K562 (cell line): Measurements from ENCODE around the gene GEMIN7. TPM values are rescaled to one million over a fixed set of nuclear protein-coding genes. Genes with fewer than 3 reads are reported as not detected.

Experiments used
- ATF7 ChIP-seq: fragments of 450-650 bp; IDR thresholded peaks from 2 replicates; pipeline ENCODE4 v1.7.1; 2014; ENCODE audit warnings: mild to moderate bottlenecking, moderate library complexity
- BACH1 ChIP-seq: fragments of 200-800 bp; sonication (Bioruptor generic); IDR thresholded peaks from 2 replicates; pipeline ENCODE4 v1.6.1; 2016; ENCODE audit warnings: missing genetic modification characterization, missing compliant biosample characterization
- BHLHE40 ChIP-seq: IDR thresholded peaks from 2 replicates; pipeline ENCODE4 v1.6.1; 2011; ENCODE audit warnings: low read length, improper control_type of control experiment
- CBX3 ChIP-seq, 2 experiments: IDR thresholded peaks; 1 replicate in 1 of 2; 2 replicates in 1 of 2; pipeline ENCODE4 v1.6.1; 2012; ENCODE audit warnings: inconsistent platforms in 2 of 2, low read length in 2 of 2, borderline replicate concordance in 1 of 2, control low read depth in 1 of 2
- CC2D1A ChIP-seq: fragments of 450-650 bp; IDR thresholded peaks from 2 replicates; pipeline ENCODE4 v1.6.1; 2017; ENCODE audit warnings: mild to moderate bottlenecking
- JUND ChIP-seq, 2 experiments: IDR thresholded peaks; 2 replicates in 1 of 2; 3 replicates in 1 of 2; pipeline ENCODE4 v1.6.1; 2011; ENCODE audit warnings: borderline replicate concordance in 2 of 2, low read depth in 2 of 2, low read length in 2 of 2, improper control_type of control experiment in 1 of 2, missing biosample characterization in 1 of 2, missing genetic modification characterization in 1 of 2, missing genetic modification reagents in 1 of 2
- MECOM ChIP-seq: fragments of 250-450 bp; sonication (Bioruptor Pico); IDR thresholded peaks from 2 replicates; pipeline ENCODE4 v1.8.0; 2022; ENCODE audit warnings: inconsistent platforms
- PHF20 ChIP-seq: fragments of 450-650 bp; IDR thresholded peaks from 2 replicates; pipeline ENCODE4 v1.6.1; 2018; ENCODE audit not compliant: partially characterized antibody
- RAD21 ChIP-seq, 2 experiments: fragments of 250-450 bp in 1 of 2; fragments of 450-650 bp in 1 of 2; sonication (Bioruptor Pico) in 1 of 2; formaldehyde crosslinking in 1 of 2; IDR thresholded peaks in 1 of 2; conservative IDR thresholded peaks in 1 of 2; 2 replicates each; pipeline versions ENCODE4 v1.4.0 to v1.8.0; 2020 to 2022; ENCODE audit warnings: mild to moderate bottlenecking in 2 of 2, moderate library complexity in 1 of 2
- RB1 ChIP-seq: fragments of 450-650 bp; IDR thresholded peaks from 2 replicates; pipeline ENCODE4 v1.6.1; 2017; ENCODE audit warnings: low read depth, mild to moderate bottlenecking
- RBBP5 ChIP-seq: fragments of 200-600 bp; sonication (generic); IDR thresholded peaks from 2 replicates; pipeline ENCODE4 v1.6.1; 2012; ENCODE audit warnings: borderline replicate concordance, mild to moderate bottlenecking, low read length, control low read depth, inconsistent platforms; ENCODE audit not compliant: insufficient read depth, poor library complexity, severe bottlenecking
- SLC30A9 ChIP-seq: fragments of 250-450 bp; sonication (Bioruptor Pico); IDR thresholded peaks from 2 replicates; pipeline ENCODE4 v1.8.0; 2022; ENCODE audit warnings: mild to moderate bottlenecking, moderate library complexity
- SMC3 ChIP-seq: conservative IDR thresholded peaks from 2 replicates; pipeline ENCODE4 v1.6.1; 2011; ENCODE audit warnings: low read depth, low read length, improper control_type of control experiment; ENCODE audit not compliant: insufficient read depth
- STAG1 ChIP-seq: sonication (generic); formaldehyde crosslinking; IDR thresholded peaks from 2 replicates; pipeline ENCODE4 v1.5.0; 2020; ENCODE audit warnings: missing genetic modification reagents, borderline replicate concordance
- TSC22D4 ChIP-seq: fragments of 450-650 bp; IDR thresholded peaks from 2 replicates; pipeline ENCODE4 v1.6.1; 2016; ENCODE audit warnings: missing genetic modification characterization, missing biosample characterization, control low read depth
- ZNF699 ChIP-seq: fragments of 250-450 bp; sonication (Bioruptor Pico); IDR thresholded peaks from 2 replicates; pipeline ENCODE4 v1.8.0; 2021; ENCODE audit warnings: mild to moderate bottlenecking, moderate library complexity; ENCODE audit not compliant: insufficient replicate concordance
- polyA plus RNA-seq, 8 experiments: library from polyadenylated mRNA; depleted of rRNA in 4 of 8; stranded (reverse) in 5 of 8; unstranded in 3 of 8; fragments of >200 nt; fragmentation: Nextera tagmentation in 2 of 8; fragmentation: Illumina TruSeq in 1 of 8; extraction: Ambion mirVana in 2 of 8; extraction: Trizol in 1 of 8; gene quantifications; 2 replicates each; pipeline versions ENCODE4 v1.2.1 to v1.2.3, GENCODE V29; 2011 to 2014; ENCODE audit warnings: inconsistent platforms in 1 of 8, missing spikeins in 1 of 8
- total RNA-seq, 7 experiments: library from RNA; depleted of rRNA in 6 of 7; stranded (reverse); fragments of >200 nt in 6 of 7; fragmentation: Illumina TruSeq in 2 of 7; extraction: Trizol in 2 of 7; gene quantifications; 2 replicates each; pipeline versions ENCODE4 v1.2.1 to v1.2.3, GENCODE V29; 2011 to 2021; ENCODE audit warnings: low replicate concordance in 1 of 7
- TF ChIP-seq, protein P1 (sequence below): fragments of 450-650 bp; IDR thresholded peaks from 2 replicates; pipeline ENCODE4 v1.7.1; 2018; ENCODE audit warnings: mild to moderate bottlenecking, low read depth; ENCODE audit not compliant: partially characterized antibody
- TF ChIP-seq, protein P2 (sequence below): sonication (generic); formaldehyde crosslinking; IDR thresholded peaks from 2 replicates; pipeline ENCODE4 v1.8.1; 2023; ENCODE audit warnings: missing genetic modification reagents, mild to moderate bottlenecking, borderline replicate concordance

Gene GEMIN7
- total and polyA plus RNA-seq, 9 of the 15 experiments (the other 6 are each of a cell fraction or from before 2014, with no cell fraction given): 23.1 to 124 (median 54.9) TPM

DNA sequence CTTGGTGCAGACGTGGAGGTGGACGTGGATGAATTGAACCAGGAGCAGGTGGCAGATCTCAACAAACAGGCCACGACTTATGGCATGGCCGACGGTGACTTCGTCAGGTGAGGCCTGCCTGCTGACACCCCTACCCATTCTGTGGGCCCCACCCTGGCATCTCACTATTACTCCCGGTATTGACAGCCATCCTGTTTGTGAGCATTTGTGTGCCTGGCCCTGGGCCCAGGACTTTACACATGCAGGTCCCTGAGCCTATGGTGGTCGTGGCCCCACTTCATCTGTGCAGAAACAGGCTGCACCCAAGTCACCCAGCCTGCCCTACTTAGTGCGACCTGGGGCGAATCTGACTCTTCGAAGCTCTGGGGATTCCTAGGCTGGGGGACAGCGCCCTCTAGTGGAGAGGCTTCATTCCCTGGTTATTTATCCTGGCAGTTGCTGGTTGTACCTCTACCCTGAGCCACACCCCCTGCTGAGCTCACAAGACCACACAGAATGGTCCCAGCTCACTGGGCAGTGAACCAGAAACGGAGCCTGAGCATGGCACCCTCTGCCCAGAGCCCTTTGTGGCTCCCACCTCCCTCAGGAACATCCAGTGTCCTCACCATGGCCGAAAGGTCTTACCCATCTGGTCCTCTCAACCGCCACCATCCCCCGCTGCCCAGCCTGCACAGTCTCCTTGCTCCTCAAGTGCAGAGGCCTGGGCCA is 19.6 kb upstream of the GEMIN7 start (continued):
- TF ChIP-seq RAD21 (CRISPR knock-in tag; conservative IDR thresholded peaks at IDR 0.05 in 1 of 2, IDR thresholded peaks at IDR 0.05 in 1 of 2) (peak; percentile 66 to 83), TSC22D4 (tag) (no peak), RB1 (peak; percentile 46; the same call in 1 of the 2 replicates), CC2D1A (peak; percentile 37; the same call in 1 of the 2 replicates), ATF7 (0 out of 2 replicates have a peak, but pooled peaks have one; percentile 27), SLC30A9 (CRISPR knock-in tag) (no peak), STAG1 (peak; percentile 45; the same call in 1 of the 2 replicates), MECOM (no peak), RBBP5 (no peak), CBX3 (IDR thresholded peaks at IDR 0.05; ENCODE audit: borderline replicate concordance in 1 of 2, low read length in 2 of 2) (no peak), SMC3 (peak; percentile 85), BACH1 (tag) (no peak), PHF20 (no peak), BHLHE40 (0 out of 2 replicates have a peak, but pooled peaks have one; percentile 20), JUND (IDR thresholded peaks at IDR 0.05; ENCODE audit: borderline replicate concordance, low read depth, low read length) (peak; percentile 45; the same call in 1 of the 2 replicates), JUND (tag; IDR thresholded peaks at IDR 0.05; ENCODE audit: borderline replicate concordance, low read depth, low read length) (no peak; the same call in 2 of the 3 replicates), ZNF699 (CRISPR knock-in tag) (no peak)
- TF ChIP-seq, protein P1, sequence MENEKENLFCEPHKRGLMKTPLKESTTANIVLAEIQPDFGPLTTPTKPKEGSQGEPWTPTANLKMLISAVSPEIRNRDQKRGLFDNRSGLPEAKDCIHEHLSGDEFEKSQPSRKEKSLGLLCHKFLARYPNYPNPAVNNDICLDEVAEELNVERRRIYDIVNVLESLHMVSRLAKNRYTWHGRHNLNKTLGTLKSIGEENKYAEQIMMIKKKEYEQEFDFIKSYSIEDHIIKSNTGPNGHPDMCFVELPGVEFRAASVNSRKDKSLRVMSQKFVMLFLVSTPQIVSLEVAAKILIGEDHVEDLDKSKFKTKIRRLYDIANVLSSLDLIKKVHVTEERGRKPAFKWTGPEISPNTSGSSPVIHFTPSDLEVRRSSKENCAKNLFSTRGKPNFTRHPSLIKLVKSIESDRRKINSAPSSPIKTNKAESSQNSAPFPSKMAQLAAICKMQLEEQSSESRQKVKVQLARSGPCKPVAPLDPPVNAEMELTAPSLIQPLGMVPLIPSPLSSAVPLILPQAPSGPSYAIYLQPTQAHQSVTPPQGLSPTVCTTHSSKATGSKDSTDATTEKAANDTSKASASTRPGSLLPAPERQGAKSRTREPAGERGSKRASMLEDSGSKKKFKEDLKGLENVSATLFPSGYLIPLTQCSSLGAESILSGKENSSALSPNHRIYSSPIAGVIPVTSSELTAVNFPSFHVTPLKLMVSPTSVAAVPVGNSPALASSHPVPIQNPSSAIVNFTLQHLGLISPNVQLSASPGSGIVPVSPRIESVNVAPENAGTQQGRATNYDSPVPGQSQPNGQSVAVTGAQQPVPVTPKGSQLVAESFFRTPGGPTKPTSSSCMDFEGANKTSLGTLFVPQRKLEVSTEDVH: no peak
- TF ChIP-seq, protein P2, sequence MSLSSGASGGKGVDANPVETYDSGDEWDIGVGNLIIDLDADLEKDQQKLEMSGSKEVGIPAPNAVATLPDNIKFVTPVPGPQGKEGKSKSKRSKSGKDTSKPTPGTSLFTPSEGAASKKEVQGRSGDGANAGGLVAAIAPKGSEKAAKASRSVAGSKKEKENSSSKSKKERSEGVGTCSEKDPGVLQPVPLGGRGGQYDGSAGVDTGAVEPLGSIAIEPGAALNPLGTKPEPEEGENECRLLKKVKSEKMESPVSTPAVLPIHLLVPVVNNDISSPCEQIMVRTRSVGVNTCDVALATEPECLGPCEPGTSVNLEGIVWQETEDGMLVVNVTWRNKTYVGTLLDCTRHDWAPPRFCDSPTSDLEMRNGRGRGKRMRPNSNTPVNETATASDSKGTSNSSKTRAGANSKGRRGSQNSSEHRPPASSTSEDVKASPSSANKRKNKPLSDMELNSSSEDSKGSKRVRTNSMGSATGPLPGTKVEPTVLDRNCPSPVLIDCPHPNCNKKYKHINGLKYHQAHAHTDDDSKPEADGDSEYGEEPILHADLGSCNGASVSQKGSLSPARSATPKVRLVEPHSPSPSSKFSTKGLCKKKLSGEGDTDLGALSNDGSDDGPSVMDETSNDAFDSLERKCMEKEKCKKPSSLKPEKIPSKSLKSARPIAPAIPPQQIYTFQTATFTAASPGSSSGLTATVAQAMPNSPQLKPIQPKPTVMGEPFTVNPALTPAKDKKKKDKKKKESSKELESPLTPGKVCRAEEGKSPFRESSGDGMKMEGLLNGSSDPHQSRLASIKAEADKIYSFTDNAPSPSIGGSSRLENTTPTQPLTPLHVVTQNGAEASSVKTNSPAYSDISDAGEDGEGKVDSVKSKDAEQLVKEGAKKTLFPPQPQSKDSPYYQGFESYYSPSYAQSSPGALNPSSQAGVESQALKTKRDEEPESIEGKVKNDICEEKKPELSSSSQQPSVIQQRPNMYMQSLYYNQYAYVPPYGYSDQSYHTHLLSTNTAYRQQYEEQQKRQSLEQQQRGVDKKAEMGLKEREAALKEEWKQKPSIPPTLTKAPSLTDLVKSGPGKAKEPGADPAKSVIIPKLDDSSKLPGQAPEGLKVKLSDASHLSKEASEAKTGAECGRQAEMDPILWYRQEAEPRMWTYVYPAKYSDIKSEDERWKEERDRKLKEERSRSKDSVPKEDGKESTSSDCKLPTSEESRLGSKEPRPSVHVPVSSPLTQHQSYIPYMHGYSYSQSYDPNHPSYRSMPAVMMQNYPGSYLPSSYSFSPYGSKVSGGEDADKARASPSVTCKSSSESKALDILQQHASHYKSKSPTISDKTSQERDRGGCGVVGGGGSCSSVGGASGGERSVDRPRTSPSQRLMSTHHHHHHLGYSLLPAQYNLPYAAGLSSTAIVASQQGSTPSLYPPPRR (CRISPR knock-in tag): no peak
